K562 (cell line): ENCODE data around the gene GPR35. TPM values are rescaled to one million over a fixed set of nuclear protein-coding genes. Genes with fewer than 3 reads are reported as not detected.

Experiments used
- ATAC-seq: fragments of 200-7000 bp; cut with Tn5 transposase; 3 replicates; pipeline ENCODE4 v1.9.1; 2020; ENCODE audit warnings: moderate library complexity
- BruUV-seq: library from RNA; stranded (reverse); fragments of 400-500 nt; replicated peaks from 2 replicates; lab custom pipeline; 2021; lab: Mats Ljungman, UMichigan
- CTCF ChIA-PET: fragments of 300-600 bp; formaldehyde crosslinking; extraction: SDS; loops from one replicate; lab custom pipeline; 2021; ENCODE audit warnings: low intra/inter-chr PET ratio; lab: Yijun Ruan, JAX
- POLR2A ChIA-PET: fragments of 300-600, 350-650 bp; sonication (Branson Sonifier 250); formaldehyde crosslinking; extraction: SDS; loops from one replicate; lab custom pipeline; 2021; ENCODE audit warnings: antibody characterized with exemption, inconsistent platforms; lab: Yijun Ruan, JAX
- DNase-seq, 4 experiments: peaks; one replicate each; pipeline versions ENCODE4 v3.0.0 to v3.0.0-alpha.2; 2011 to 2018; ENCODE audit warnings: low spot score in 3 of 4, mixed read lengths in 3 of 4; ENCODE audit errors: extremely low read depth in 1 of 4
- FAIRE-seq: peaks from 2 replicates; lab custom pipeline; 2011; peaks lifted over from hg19 to GRCh38; lab: Jason Lieb, UNC
- H2AFZ ChIP-seq: 2 replicates; pipeline ENCODE4 v1.6.0; 2011; ENCODE audit warnings: low read depth, low read length, control low read depth, inconsistent platforms
- H3K27ac ChIP-seq: fragments of 200-600 bp; 3 replicates; pipeline ENCODE4 v1.8.0; 2011; ENCODE audit warnings: low read depth, mild to moderate bottlenecking, control low read depth, inconsistent platforms, low read length, moderate library complexity, mixed read lengths; ENCODE audit errors: extremely low read depth
- H3K27me3 ChIP-seq, 2 experiments: fragments of 300-600 bp in 1 of 2; 2 replicates in 1 of 2; 3 replicates in 1 of 2; pipeline versions ENCODE4 v1.6.0 to v1.8.0; 2011; ENCODE audit warnings: inconsistent platforms in 2 of 2, low read length in 2 of 2, mild to moderate bottlenecking in 1 of 2, mixed read lengths in 1 of 2, moderate library complexity in 1 of 2; ENCODE audit not compliant: control insufficient read depth in 2 of 2, insufficient read depth in 2 of 2
- H3K36me3 ChIP-seq: fragments of 300-600 bp; 3 replicates; pipeline ENCODE4 v1.8.0; 2011; ENCODE audit warnings: mild to moderate bottlenecking, low read length, inconsistent platforms; ENCODE audit not compliant: control insufficient read depth, insufficient read depth
- H3K4me1 ChIP-seq, 2 experiments: fragments of 200-600 bp in 1 of 2; replicated peaks in 1 of 2; 2 replicates in 1 of 2; 3 replicates in 1 of 2; pipeline versions ENCODE4 v1.5.1 to v1.8.0; 2011; ENCODE audit warnings: inconsistent platforms in 2 of 2, low read length in 2 of 2, mild to moderate bottlenecking in 1 of 2, mixed read lengths in 1 of 2, moderate library complexity in 1 of 2; ENCODE audit not compliant: control insufficient read depth in 2 of 2, insufficient read depth in 2 of 2
- H3K4me2 ChIP-seq: 2 replicates; pipeline ENCODE4 v1.6.1; 2011; ENCODE audit warnings: low read length, control low read depth, inconsistent platforms, mixed read lengths; ENCODE audit not compliant: insufficient read depth
- H3K4me3 ChIP-seq: fragments of 200-600 bp; sonication (generic), shearing (Covaris generic); 2 replicates; pipeline ENCODE4 v1.5.1; 2016; ENCODE audit warnings: control low read depth, inconsistent platforms
- H3K79me2 ChIP-seq: fragments of 200-600 bp; 3 replicates; pipeline ENCODE4 v1.8.0; 2011; ENCODE audit warnings: low read length, inconsistent platforms; ENCODE audit not compliant: control insufficient read depth, insufficient read depth
- H3K9ac ChIP-seq, 2 experiments: 2 replicates each; pipeline versions ENCODE4 v1.6.0 to v1.6.1; 2011; ENCODE audit warnings: low read depth in 2 of 2, low read length in 2 of 2, control low read depth in 1 of 2, inconsistent platforms in 1 of 2, mild to moderate bottlenecking in 1 of 2, mixed read lengths in 1 of 2; ENCODE audit not compliant: insufficient read depth in 1 of 2
- H3K9me1 ChIP-seq: one replicate; pipeline ENCODE4 v1.6.0; 2011; ENCODE audit warnings: inconsistent platforms, mild to moderate bottlenecking, low read length, moderate library complexity; ENCODE audit not compliant: control insufficient read depth, insufficient read depth
- H3K9me3 ChIP-seq: replicated peaks from 2 replicates; pipeline ENCODE4 v1.5.1; 2011; ENCODE audit warnings: low read depth, low read length, inconsistent platforms; ENCODE audit not compliant: control insufficient read depth, insufficient read depth
- H4K20me1 ChIP-seq: replicated peaks from 2 replicates; pipeline ENCODE4 v1.6.1; 2011; ENCODE audit warnings: low read length, inconsistent platforms, mixed read lengths; ENCODE audit not compliant: control insufficient read depth, insufficient read depth
- CTBP1 ChIP-seq: fragments of 450-650 bp; IDR thresholded peaks from 2 replicates; pipeline ENCODE4 v1.6.1; 2016; ENCODE audit warnings: borderline replicate concordance
- MGA ChIP-seq: fragments of 450-650 bp; IDR thresholded peaks from 2 replicates; pipeline ENCODE4 v1.6.1; 2016; ENCODE audit warnings: mild to moderate bottlenecking, moderate library complexity
- NCOA1 ChIP-seq: fragments of 450-650 bp; IDR thresholded peaks from 2 replicates; pipeline ENCODE4 v1.6.1; 2016; ENCODE audit warnings: low read depth
- SETDB1 ChIP-seq: IDR thresholded peaks from one replicate; pipeline ENCODE4 v1.6.1; 2012; ENCODE audit warnings: low read length, control low read depth, inconsistent platforms
- SOX6 ChIP-seq: fragments of 450-650 bp; IDR thresholded peaks from 2 replicates; pipeline ENCODE4 v1.6.1; 2014; ENCODE audit warnings: mild to moderate bottlenecking
- TFAP4 ChIP-seq: sonication (generic); formaldehyde crosslinking; IDR thresholded peaks from 2 replicates; pipeline ENCODE4 v1.8.0; 2022; ENCODE audit warnings: missing genetic modification reagents, mild to moderate bottlenecking, moderate library complexity, borderline replicate concordance
- ZFPM2 ChIP-seq: fragments of 250-450 bp; sonication (Bioruptor Pico); IDR thresholded peaks from 2 replicates; pipeline ENCODE4 v1.5.1; 2022; ENCODE audit warnings: mild to moderate bottlenecking
- ZNF395 ChIP-seq: fragments of 200-800 bp; sonication (Bioruptor generic); IDR thresholded peaks from 2 replicates; pipeline ENCODE4 v1.6.1; 2017; ENCODE audit warnings: missing genetic modification characterization, missing compliant biosample characterization
- ZNF668 ChIP-seq: fragments of 250-450 bp; sonication (Bioruptor Pico); IDR thresholded peaks from 2 replicates; pipeline ENCODE4 v1.8.0; 2022; ENCODE audit warnings: mild to moderate bottlenecking, inconsistent platforms
- WGBS: fragments of 100-300 bp; shearing (Covaris generic); methylation state at CpG from one replicate; pipeline ENCODE4 v1.1.6; 2016; ENCODE audit warnings: low coverage, mixed read lengths; ENCODE audit not compliant: insufficient coverage; ENCODE audit errors: missing lambda C conversion rate; 5-methylcytosine and 5-hydroxymethylcytosine counted together
- in situ Hi-C: fragments of 300-500 bp; cut with MboI; formaldehyde crosslinking; loops from 4 replicates; pipeline ENCODE4 v1.15.0; 2018; ENCODE audit warnings: inconsistent platforms, mixed read lengths
- intact Hi-C: fragments of 100-400 bp; cut with micrococcal nuclease; formaldehyde crosslinking; loops from 2 replicates; pipeline ENCODE4 v1.14.2; 2022
- polyA plus RNA-seq, 8 experiments: library from polyadenylated mRNA; depleted of rRNA in 4 of 8; stranded (reverse) in 5 of 8; unstranded in 3 of 8; fragments of >200 nt; fragmentation: Nextera tagmentation in 2 of 8; fragmentation: Illumina TruSeq in 1 of 8; extraction: Ambion mirVana in 2 of 8; extraction: Trizol in 1 of 8; gene quantifications; 2 replicates each; pipeline versions ENCODE4 v1.2.1 to v1.2.3, GENCODE V29; 2011 to 2014; ENCODE audit warnings: inconsistent platforms in 1 of 8, missing spikeins in 1 of 8
- total RNA-seq, 7 experiments: library from RNA; depleted of rRNA in 6 of 7; stranded (reverse); fragments of >200 nt in 6 of 7; fragmentation: Illumina TruSeq in 2 of 7; extraction: Trizol in 2 of 7; gene quantifications; 2 replicates each; pipeline versions ENCODE4 v1.2.1 to v1.2.3, GENCODE V29; 2011 to 2021; ENCODE audit warnings: low replicate concordance in 1 of 7

GPR35 gene
- total and polyA plus RNA-seq, 9 of the 15 experiments (the other 6 are each of a cell fraction or from before 2014, with no cell fraction given): 0.04 to 0.50 (median 0.29) TPM; not detected in 3

GRCh38 chr2:240646900-240647502 lies 21.7 kb downstream of the GPR35 start:
- H3K9ac ChIP-seq: no peak overlapping the region
- intact Hi-C loops: no loop called here
- no peak overlapping the region for H3K27ac ChIP-seq
- TF ChIP-seq SOX6 (no peak), MGA (no peak), SETDB1 (no peak), ZNF395 (CRISPR knock-in tag) (no peak), NCOA1 (no peak), TFAP4 (CRISPR knock-in tag) (no peak), CTBP1 (no peak), ZNF668 (CRISPR knock-in tag) (no peak), ZFPM2 (CRISPR knock-in tag) (no peak)
- POLR2A ChIA-PET: interaction anchor here (0.7 kb wide), 1 partner anchor 1408 kb away, joined by 5 read pairs; no protein-coding TSS in a partner anchor
- peaks cover 12 to 71% of the 10 kb centered on the region in 2 experiments; a peak in 4 of 5 replicates for H3K27me3 ChIP-seq
- in situ Hi-C loops: no loop called here
- no peaks in the 10 kb centered on the region for H4K20me1 ChIP-seq
- no TSS peak for BruUV-seq
- no peak for DNase-seq
- no peak overlapping the region for H3K4me2 ChIP-seq
- no peaks in the 10 kb centered on the region for H3K36me3 ChIP-seq
- WGBS: 4% methylated on average over 16 of the region's 30 CpGs
- H2AFZ ChIP-seq: no peak overlapping the region
- H3K9me1 ChIP-seq: no peaks in the 10 kb centered on the region
- no peak for ATAC-seq
- H3K4me1 ChIP-seq: peaks cover 0 to 7% of the 10 kb centered on the region in 2 experiments; a peak in 1 of 5 replicates
- no peaks in the 10 kb centered on the region for H3K79me2 ChIP-seq
- CTCF ChIA-PET: no interaction called here
- no peak for FAIRE-seq
- no peak overlapping the region for H3K4me3 ChIP-seq
- H3K9me3 ChIP-seq: no peaks in the 10 kb centered on the region
